ENCODE measurements around the gene DHX32. TPM values are rescaled to one million over a fixed set of nuclear protein-coding genes. Genes with fewer than 3 reads are reported as not detected.
A peak's percentile ranks its signal among the peaks of the same experiment; 100 is the strongest.

The DHX32 gene
- polyA plus RNA-seq, 3 donors from 2014 or later, result 17.5 to 28.8 (median 19.0) TPM

DNA sequence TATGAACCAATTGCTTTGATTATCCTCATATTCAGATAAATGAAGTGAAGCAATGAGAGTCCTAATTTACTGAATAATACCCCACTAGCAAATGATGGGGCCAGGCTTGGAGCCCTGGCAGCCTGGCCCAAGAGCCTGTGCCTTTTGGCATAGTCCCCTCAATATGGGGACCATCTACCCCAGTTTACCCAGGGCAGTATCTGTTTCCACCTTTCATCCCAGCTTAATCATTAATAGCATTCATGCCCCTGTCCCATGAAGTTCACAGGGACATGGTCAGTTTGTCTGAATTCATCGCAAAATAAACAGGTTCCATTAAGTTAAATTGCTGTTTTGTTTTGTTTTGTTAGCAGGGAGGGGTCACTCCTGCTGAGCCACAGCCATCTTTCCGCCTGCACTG, 32.2 kb downstream of the DHX32 start:
- H3K9me3 Mint-ChIP-seq, result no peaks in the 10 kb centered on the region
- no peak overlapping the region for H3K4me3 Mint-ChIP-seq
- peaks cover 8 to 39% (median 14%) of the 10 kb centered on the region in 3 donors for H3K36me3 Mint-ChIP-seq
- DNase-seq, result no peak
- peaks cover 0 to 2% (median 0%) of the 10 kb centered on the region in 3 donors for H3K27me3 Mint-ChIP-seq (ENCODE audit: low read depth in 3 of 3)
- no peaks in the 10 kb centered on the region for H3K4me1 Mint-ChIP-seq
- H3K27ac Mint-ChIP-seq, result no peak overlapping the region

- peaks cover 8 to 40% (median 14%) of the 10 kb centered on the region in 3 donors for H3K36me3 Mint-ChIP-seq
- H3K27me3 Mint-ChIP-seq (ENCODE audit: low read depth in 3 of 3), result peaks cover 0 to 2% (median 0%) of the 10 kb centered on the region in 3 donors
- H3K4me3 Mint-ChIP-seq, result no peak overlapping the region
- no peaks in the 10 kb centered on the region for H3K9me3 Mint-ChIP-seq
- DNase-seq, result no peak
- H3K4me1 Mint-ChIP-seq, result no peaks in the 10 kb centered on the region
- no peak overlapping the region for H3K27ac Mint-ChIP-seq
Observed at GRCh38 chr10:125848371-125848770, 32.7 kb downstream of the DHX32 start.

- Mint-ChIP-seq H3K27ac (no peak overlapping the region), H3K36me3 (peaks cover 8 to 28% (median 10%) of the 10 kb centered on the region in 3 donors), H3K4me1 (no peaks in the 10 kb centered on the region), H3K27me3 (ENCODE audit: low read depth in 3 of 3) (peaks cover 0 to 2% (median 1%) of the 10 kb centered on the region in 3 donors), H3K9me3 (no peaks in the 10 kb centered on the region), H3K4me3 (no peak overlapping the region)
- no peak for DNase-seq
Observed at GRCh38 chr10:125846894-125847293, 34.2 kb downstream of the DHX32 start.

DNA sequence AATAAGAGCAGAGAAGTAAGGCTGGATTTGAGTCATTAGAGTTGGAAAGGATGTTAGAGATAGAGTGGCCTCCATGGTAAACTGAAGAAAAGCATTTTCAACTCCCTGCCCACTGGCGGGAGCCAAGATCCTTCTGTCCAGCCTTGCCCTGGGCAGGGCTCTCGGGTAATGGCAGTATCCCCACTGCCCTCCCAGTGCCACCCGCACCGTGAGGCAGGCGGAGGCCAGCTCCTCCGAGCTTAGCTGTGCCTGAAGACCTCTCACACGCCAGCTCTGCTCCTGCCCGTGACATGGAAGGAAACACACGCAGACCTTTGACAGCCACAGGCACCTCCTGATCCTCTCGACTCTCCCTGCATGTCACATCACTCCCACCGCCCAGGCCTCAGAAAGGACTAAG, 35.5 kb downstream of the DHX32 start:
- no peak overlapping the region for H3K4me3 Mint-ChIP-seq
- no peaks in the 10 kb centered on the region for H3K4me1 Mint-ChIP-seq
- DNase-seq, result no peak
- H3K9me3 Mint-ChIP-seq, result no peaks in the 10 kb centered on the region
- peaks cover 6 to 25% (median 7%) of the 10 kb centered on the region in 3 donors for H3K36me3 Mint-ChIP-seq
- H3K27ac Mint-ChIP-seq, result peak overlapping the region in 1 of 6 donors; percentile 35
- peaks cover 0 to 2% (median 1%) of the 10 kb centered on the region in 3 donors for H3K27me3 Mint-ChIP-seq (ENCODE audit: low read depth in 3 of 3)

- Mint-ChIP-seq H3K9me3 (no peaks in the 10 kb centered on the region), H3K27me3 (ENCODE audit: low read depth in 3 of 3) (peaks cover 0 to 2% (median 1%) of the 10 kb centered on the region in 3 donors), H3K27ac (peak overlapping the region in 2 of 6 donors; percentile 11 to 12), H3K4me1 (no peaks in the 10 kb centered on the region), H3K36me3 (peaks cover 3 to 31% (median 9%) of the 10 kb centered on the region in 3 donors), H3K4me3 (no peak overlapping the region)
- DNase-seq, result no peak
Observed at GRCh38 chr10:125844751-125845221, 36.3 kb downstream of the DHX32 start.

DNA sequence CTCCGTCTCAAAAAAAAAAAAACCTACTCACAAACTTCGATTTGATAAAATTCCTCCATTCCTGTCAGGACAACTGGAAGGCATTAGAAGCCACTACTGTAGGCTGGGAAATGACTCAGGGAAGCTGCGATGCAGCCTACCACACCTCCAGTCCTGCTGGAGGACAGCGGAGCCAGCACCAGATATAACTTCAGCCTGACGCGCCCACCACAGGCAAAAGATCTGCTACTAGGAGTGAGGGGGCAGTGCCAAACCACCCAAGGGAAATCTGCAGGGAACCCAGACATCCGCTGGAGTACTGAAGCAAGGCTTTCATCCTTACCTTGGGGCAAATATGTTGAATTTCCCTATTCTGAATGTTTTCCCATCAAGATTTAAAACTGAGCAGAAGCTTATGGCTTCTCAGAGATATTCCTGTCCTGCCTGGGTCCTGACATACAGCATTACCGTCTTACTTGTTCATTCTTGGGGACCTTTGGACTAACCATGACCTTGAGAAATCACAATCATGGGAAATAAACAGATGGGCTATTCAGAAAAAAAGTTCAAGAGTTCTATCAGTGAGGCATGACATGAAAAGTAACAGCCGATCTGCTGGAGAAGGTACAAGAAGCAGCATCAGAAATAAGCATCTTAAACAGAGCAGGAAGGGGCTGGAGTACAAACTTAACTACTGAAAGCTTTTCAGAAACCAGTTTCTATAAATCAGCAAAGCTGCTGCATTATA, 37.3 kb downstream of the DHX32 start:
- H3K9me3 Mint-ChIP-seq, result no peaks in the 10 kb centered on the region
- peak overlapping the region in 1 of 6 donors; percentile 5 for H3K27ac Mint-ChIP-seq
- no peaks in the 10 kb centered on the region for H3K4me1 Mint-ChIP-seq
- H3K36me3 Mint-ChIP-seq, result peaks cover 3 to 36% (median 11%) of the 10 kb centered on the region in 3 donors
- H3K4me3 Mint-ChIP-seq, result no peak overlapping the region
- peaks cover 0 to 5% (median 1%) of the 10 kb centered on the region in 3 donors for H3K27me3 Mint-ChIP-seq (ENCODE audit: low read depth in 3 of 3)
- DNase-seq, result no peak

- no peak overlapping the region for H3K27ac Mint-ChIP-seq
Observed at GRCh38 chr10:125840955-125841354, 40.1 kb downstream of the DHX32 start.

DNA sequence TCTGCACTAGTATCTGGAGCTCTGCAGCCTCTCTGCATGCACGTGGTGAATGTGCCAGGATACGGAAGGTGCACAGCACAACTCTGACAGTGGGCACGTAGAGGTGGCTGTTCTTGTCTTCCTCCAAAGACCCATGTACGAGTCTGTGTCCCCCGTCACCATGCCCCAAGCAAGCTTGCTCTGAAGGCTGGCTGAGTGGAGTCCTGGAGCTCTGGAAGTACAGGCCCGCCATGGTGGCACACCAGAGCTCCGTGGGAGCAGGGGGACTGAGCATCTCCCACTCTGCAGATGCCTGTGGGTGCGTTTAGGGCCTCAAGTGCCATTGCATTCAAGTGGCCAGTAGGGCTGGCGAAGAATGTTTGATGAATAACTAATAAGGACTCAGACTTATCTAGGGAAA, 40.7 kb downstream of the DHX32 start:
- Mint-ChIP-seq H3K9me3 (no peaks in the 10 kb centered on the region), H3K4me3 (no peak overlapping the region), H3K27me3 (ENCODE audit: low read depth in 3 of 3) (peaks cover 0 to 3% (median 1%) of the 10 kb centered on the region in 3 donors), H3K36me3 (peaks cover 5 to 51% (median 23%) of the 10 kb centered on the region in 3 donors), H3K4me1 (no peaks in the 10 kb centered on the region), H3K27ac (peak overlapping the region in 1 of 6 donors; percentile 38)
- DNase-seq, result no peak

More at GRCh38 chr10:125840955-125841354, 40.1 kb downstream of the DHX32 start:
- no peaks in the 10 kb centered on the region for H3K9me3 Mint-ChIP-seq
- H3K27me3 Mint-ChIP-seq (ENCODE audit: low read depth in 3 of 3), result peaks cover 0 to 3% (median 1%) of the 10 kb centered on the region in 3 donors
- H3K4me3 Mint-ChIP-seq, result no peak overlapping the region
- no peak for DNase-seq
- H3K4me1 Mint-ChIP-seq, result no peaks in the 10 kb centered on the region
- peaks cover 2 to 46% (median 18%) of the 10 kb centered on the region in 3 donors for H3K36me3 Mint-ChIP-seq

DNA sequence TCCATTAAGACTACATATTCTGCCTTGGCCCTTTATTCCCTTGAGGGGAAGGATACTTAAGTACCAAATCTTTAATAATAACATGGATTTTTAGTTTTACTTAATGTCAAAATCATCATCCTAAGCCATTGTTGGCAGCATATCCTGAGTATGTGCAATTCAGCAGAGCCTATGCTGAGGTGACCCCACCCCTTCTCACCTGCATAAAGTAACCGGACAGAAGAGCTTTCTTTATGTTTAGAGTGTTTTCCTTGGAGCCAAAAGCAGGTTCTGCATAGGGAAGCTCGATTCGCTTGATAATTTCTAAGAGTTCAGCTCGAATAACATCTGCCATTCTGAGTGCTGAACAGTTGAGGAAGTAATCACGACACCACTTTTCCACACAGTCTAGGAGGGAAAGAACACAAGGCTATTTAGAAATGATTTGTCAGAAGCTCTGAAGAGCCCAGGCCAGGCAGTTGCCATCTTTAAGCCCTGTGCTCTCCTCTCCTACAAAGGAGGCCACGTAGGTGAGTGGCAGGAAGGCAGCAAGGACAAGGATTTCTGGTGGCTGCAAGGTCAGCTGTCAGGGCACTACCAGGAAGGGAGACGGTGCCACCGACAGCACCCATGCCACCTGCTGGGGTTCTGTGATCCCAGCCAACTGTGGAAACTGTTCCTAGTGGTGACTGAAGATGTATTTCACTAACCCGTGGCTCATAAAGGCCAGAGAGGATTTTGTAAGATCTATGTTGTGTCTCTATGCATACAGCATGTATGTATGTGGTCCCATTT, 42.1 kb downstream of the DHX32 start:
- Mint-ChIP-seq H3K27me3 (ENCODE audit: low read depth in 3 of 3) (peaks cover 0 to 4% (median 1%) of the 10 kb centered on the region in 3 donors), H3K9me3 (no peaks in the 10 kb centered on the region), H3K27ac (peak overlapping the region in 1 of 6 donors; percentile 34), H3K4me3 (no peak overlapping the region), H3K36me3 (peaks cover 5 to 52% (median 23%) of the 10 kb centered on the region in 3 donors), H3K4me1 (no peaks in the 10 kb centered on the region)
- no peak for DNase-seq

GRCh38 chr10:125836746-125837145, 44.3 kb downstream of the DHX32 start:
- H3K27ac Mint-ChIP-seq, result peak overlapping the region in 1 of 6 donors; percentile 56
- peaks cover 0 to 4% (median 0%) of the 10 kb centered on the region in 3 donors for H3K27me3 Mint-ChIP-seq (ENCODE audit: low read depth in 3 of 3)
- H3K36me3 Mint-ChIP-seq, result peaks cover 8 to 56% (median 23%) of the 10 kb centered on the region in 3 donors
- no peaks in the 10 kb centered on the region for H3K4me1 Mint-ChIP-seq
- H3K4me3 Mint-ChIP-seq, result no peak overlapping the region
- no peak for DNase-seq
- H3K9me3 Mint-ChIP-seq, result no peaks in the 10 kb centered on the region

DNA sequence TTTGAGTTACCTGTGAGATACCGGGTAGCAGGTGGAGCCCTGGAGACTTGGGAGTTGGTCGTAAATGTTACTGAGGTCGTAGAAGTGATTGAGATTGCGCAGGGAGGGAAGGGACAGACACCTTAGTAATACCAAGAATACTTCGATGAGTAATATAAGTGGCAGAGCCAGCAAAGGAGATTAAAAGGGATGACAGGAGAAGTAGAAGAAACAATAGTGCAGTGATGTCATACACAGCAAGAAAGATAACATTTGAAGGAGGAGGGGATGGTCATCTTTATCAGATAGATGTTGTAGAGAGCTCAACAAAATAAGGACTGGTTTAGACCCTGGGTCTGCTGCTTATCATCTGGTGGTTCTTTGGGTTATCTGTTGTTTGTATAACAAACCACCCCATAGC, 52.8 kb downstream of the DHX32 start:
- no peaks in the 10 kb centered on the region for H3K27me3 Mint-ChIP-seq (ENCODE audit: low read depth in 3 of 3)
- DNase-seq, result no peak
- H3K27ac Mint-ChIP-seq, result no peak overlapping the region
- H3K4me1 Mint-ChIP-seq, result peaks cover 5 to 6% of the 10 kb centered on the region in 2 donors
- H3K36me3 Mint-ChIP-seq, result peaks cover 7 to 22% (median 13%) of the 10 kb centered on the region in 3 donors
- H3K4me3 Mint-ChIP-seq, result no peak overlapping the region
- no peaks in the 10 kb centered on the region for H3K9me3 Mint-ChIP-seq

DNA sequence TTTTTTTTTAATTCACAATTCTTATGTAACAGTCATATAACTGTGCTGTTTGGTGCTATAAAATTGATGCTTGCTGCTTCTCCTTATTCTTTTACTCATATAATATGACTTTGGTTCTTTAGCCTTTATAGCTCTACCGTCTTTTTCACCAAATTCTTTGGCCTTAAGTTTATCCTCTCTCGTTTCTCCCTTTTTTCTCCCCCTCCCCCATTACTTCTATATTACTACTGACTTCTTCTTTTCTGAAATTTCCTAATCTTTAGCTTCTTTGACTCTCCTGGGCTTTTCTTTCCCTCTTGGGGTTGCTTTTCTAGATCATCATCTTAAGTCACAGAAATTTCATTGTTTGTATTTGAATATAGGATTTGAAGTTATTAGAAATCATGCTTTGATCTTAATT, 54.0 kb downstream of the DHX32 start:
- Mint-ChIP-seq H3K36me3 (peaks cover 7 to 22% (median 13%) of the 10 kb centered on the region in 3 donors), H3K4me1 (peaks cover 6 to 7% of the 10 kb centered on the region in 2 donors), H3K9me3 (no peaks in the 10 kb centered on the region), H3K4me3 (no peak overlapping the region), H3K27ac (peak overlapping the region in 1 of 6 donors; percentile 6), H3K27me3 (ENCODE audit: low read depth in 3 of 3) (no peaks in the 10 kb centered on the region)
- DNase-seq, result no peak

GRCh38 chr10:125824736-125825135, 56.4 kb downstream of the DHX32 start:
- H3K27me3 Mint-ChIP-seq (ENCODE audit: low read depth in 3 of 3), result peaks cover 0 to 3% (median 2%) of the 10 kb centered on the region in 3 donors
- H3K9me3 Mint-ChIP-seq, result no peaks in the 10 kb centered on the region
- no peak overlapping the region for H3K27ac Mint-ChIP-seq
- H3K4me1 Mint-ChIP-seq, result peaks cover 6 to 7% of the 10 kb centered on the region in 2 donors
- no peak for DNase-seq
- H3K36me3 Mint-ChIP-seq, result peaks cover 4 to 10% (median 7%) of the 10 kb centered on the region in 3 donors
- no peak overlapping the region for H3K4me3 Mint-ChIP-seq
